ENCODE measurements around the gene SYT17. TPM values are rescaled to one million over a fixed set of nuclear protein-coding genes. Genes with fewer than 3 reads are reported as not detected.

SYT17 gene
- total RNA-seq, 4 donors from 2014 or later, result 4.2 to 9.0 (median 6.3) TPM

Other genes starting within 250 kb of the SYT17 start
- gene SMG1, start 241.8 kb upstream of the SYT17 start, total RNA-seq, result 100 to 1,000 TPM in 1 of 4 donors, 10 to 100 TPM in 3; 49.0 to 106 (median 91.7) TPM
- under 1 TPM; 0.40 to 0.85 (median 0.60) TPM for gene TMC7, start 184.3 kb upstream of the SYT17 start, total RNA-seq
- gene COQ7, start 100.6 kb upstream of the SYT17 start, total RNA-seq, result 10 to 100 TPM; 28.9 to 37.8 (median 34.3) TPM
- 100 to 1,000 TPM in 1 of 4 donors, 10 to 100 TPM in 3; 53.9 to 115 (median 69.2) TPM for gene ITPRIPL2, start 54.3 kb upstream of the SYT17 start, total RNA-seq
- not detected for gene CLEC19A, start 117.5 kb downstream of the SYT17 start, total RNA-seq
- gene TMC5, start 249.6 kb downstream of the SYT17 start, total RNA-seq, result 1 to 10 TPM in 1 of 4 donors, not detected in 3; 3.0 TPM